Measurements from ENCODE around the gene SCAF8.
"Not testable (repeated sequence)": the region's sequence is repeated elsewhere in the genome, so short reads cannot be mapped to it uniquely, and the experiment has no call there.

Gene SCAF8

GRCh38 chr6:154733626-154734382 is 588 bp downstream of the SCAF8 start:
- peak; percentile 93 for DNase-seq

GRCh38 chr6:154736618-154737259 is 3.5 kb downstream of the SCAF8 start:
- DNase-seq: no peak

GRCh38 chr6:154737424-154737823 is 4.2 kb downstream of the SCAF8 start:
- DNase-seq: no peak

GRCh38 chr6:154738551-154738961 is 5.3 kb downstream of the SCAF8 start:
- no peak for DNase-seq

- no peak for DNase-seq
Measured at GRCh38 chr6:154740658-154741057, 7.4 kb downstream of the SCAF8 start.

- no peak for DNase-seq
Measured at GRCh38 chr6:154742891-154743290, 9.7 kb downstream of the SCAF8 start.

GRCh38 chr6:154744029-154744745 is 11.0 kb downstream of the SCAF8 start:
- DNase-seq: not testable (repeated sequence)

GRCh38 chr6:154745243-154745642 is 12.0 kb downstream of the SCAF8 start:
- DNase-seq: no peak

- DNase-seq: no peak
Measured at GRCh38 chr6:154749341-154749740, 16.1 kb downstream of the SCAF8 start.

- DNase-seq: no peak
Measured at GRCh38 chr6:154751011-154751800, 18.0 kb downstream of the SCAF8 start.

- DNase-seq: no peak
Measured at GRCh38 chr6:154752022-154752421, 18.8 kb downstream of the SCAF8 start.

- DNase-seq: no peak
Measured at GRCh38 chr6:154754152-154754551, 20.9 kb downstream of the SCAF8 start.

- DNase-seq: no peak
Measured at GRCh38 chr6:154757352-154758050, 24.3 kb downstream of the SCAF8 start.

GRCh38 chr6:154758125-154758524 is 24.9 kb downstream of the SCAF8 start:
- DNase-seq: no peak

GRCh38 chr6:154763650-154764049 is 30.4 kb downstream of the SCAF8 start:
- DNase-seq: no peak

GRCh38 chr6:154765273-154765672 is 32.1 kb downstream of the SCAF8 start:
- DNase-seq: no peak

GRCh38 chr6:154766288-154766687 is 33.1 kb downstream of the SCAF8 start:
- DNase-seq: no peak

GRCh38 chr6:154767003-154767723 is 33.9 kb downstream of the SCAF8 start:
- no peak for DNase-seq

- no peak for DNase-seq
Measured at GRCh38 chr6:154768280-154768679, 35.1 kb downstream of the SCAF8 start.

- no peak for DNase-seq
Measured at GRCh38 chr6:154773610-154774089, 40.4 kb downstream of the SCAF8 start.

GRCh38 chr6:154779157-154779556 is 45.9 kb downstream of the SCAF8 start:
- DNase-seq: not testable (repeated sequence)

Data from CD4-positive, alpha-beta T cell treated with Interleukin-17A for 4 hours (primary cell).